ENCODE results near the gene BAIAP3. TPM values are rescaled to one million over a fixed set of nuclear protein-coding genes. Genes with fewer than 3 reads are reported as not detected.
A peak's percentile ranks its signal among the peaks of the same experiment; 100 is the strongest.

Gene BAIAP3
- total RNA-seq, 6 experiments from 2014 or later: 5.4 to 7.6 (median 5.8) TPM

- Histone ChIP-seq H3K27me3 (no peaks in the 10 kb centered on the region), H3K27ac (no peak overlapping the region), H3K9me3 (no peaks in the 10 kb centered on the region), H3K36me3 (peaks cover 0 to 6% (median 0%) of the 10 kb centered on the region in 4 donors), H3K4me3 (no peak overlapping the region), H3K4me1 (peaks cover 0 to 7% (median 1%) of the 10 kb centered on the region in 4 donors)
- intact Hi-C loops (cut with DNase I): no loop called here
- TF ChIP-seq POLR2A (IDR thresholded peaks at IDR 0.05) (no peak), CTCF (IDR thresholded peaks at IDR 0.05) (no peak)
- WGBS (ENCODE audit: insufficient coverage, low coverage, low lambda C conversion rate, missing lambda C conversion rate): no CpG with 5 or more reads among the region's 18 CpGs
- ATAC-seq: no peak
- DNase-seq: no peak
Measured at GRCh38 chr16:1383556-1383955, 50.1 kb downstream of the BAIAP3 start.

- 67% methylated on average over 1 of the region's 39 CpGs for WGBS (ENCODE audit: insufficient coverage, low coverage, low lambda C conversion rate, missing lambda C conversion rate)
- Histone ChIP-seq H3K9me3 (no peaks in the 10 kb centered on the region), H3K4me1 (no peaks in the 10 kb centered on the region), H3K36me3 (peaks cover 0 to 18% (median 3%) of the 10 kb centered on the region in 4 donors), H3K4me3 (no peak overlapping the region), H3K27ac (no peak overlapping the region), H3K27me3 (no peaks in the 10 kb centered on the region)
- intact Hi-C loops (cut with DNase I): no loop called here
- no peak for ATAC-seq
- TF ChIP-seq POLR2A (IDR thresholded peaks at IDR 0.05) (no peak), CTCF (IDR thresholded peaks at IDR 0.05) (no peak)
- DNase-seq: no peak
Measured at GRCh38 chr16:1385232-1385631, 51.8 kb downstream of the BAIAP3 start.

- H3K27me3 ChIP-seq: no peaks in the 10 kb centered on the region
- intact Hi-C loops (cut with DNase I): no loop called here
- no peak overlapping the region for H3K27ac ChIP-seq
- no peak for DNase-seq
- peaks cover 0 to 19% (median 3%) of the 10 kb centered on the region in 4 donors for H3K36me3 ChIP-seq
- H3K4me3 ChIP-seq: no peak overlapping the region
- no peaks in the 10 kb centered on the region for H3K9me3 ChIP-seq
- no peaks in the 10 kb centered on the region for H3K4me1 ChIP-seq
- TF ChIP-seq POLR2A (IDR thresholded peaks at IDR 0.05) (no peak), CTCF (IDR thresholded peaks at IDR 0.05) (no peak)
- ATAC-seq: peak in 1 of 4 donors; percentile 6
- no CpG with 5 or more reads among the region's 16 CpGs for WGBS (ENCODE audit: insufficient coverage, low coverage, low lambda C conversion rate, missing lambda C conversion rate)
Measured at GRCh38 chr16:1387331-1387730, 53.9 kb downstream of the BAIAP3 start.

GRCh38 chr16:1389762-1390161, 56.3 kb downstream of the BAIAP3 start:
- peaks cover 0 to 24% (median 6%) of the 10 kb centered on the region in 4 donors for H3K36me3 ChIP-seq
- DNase-seq (no peak), ATAC-seq (no peak)
- TF ChIP-seq CTCF (IDR thresholded peaks at IDR 0.05): no peak
- no peak for TF ChIP-seq POLR2A (IDR thresholded peaks at IDR 0.05)
- H3K27ac ChIP-seq: no peak overlapping the region
- intact Hi-C loops (cut with DNase I): no loop called here
- H3K4me3 ChIP-seq: no peak overlapping the region
- no peaks in the 10 kb centered on the region for H3K4me1 ChIP-seq
- H3K27me3 ChIP-seq: no peaks in the 10 kb centered on the region
- H3K9me3 ChIP-seq: no peaks in the 10 kb centered on the region
- WGBS (ENCODE audit: insufficient coverage, low coverage, low lambda C conversion rate, missing lambda C conversion rate): 80% methylated on average over 1 of the region's 7 CpGs

Data from right lobe of liver (tissue), 6 donors.